Testis (tissue), 3 donors: ENCODE data around the gene CFAP20DC. TPM values are rescaled to one million over a fixed set of nuclear protein-coding genes. Genes with fewer than 3 reads are reported as not detected.

Experiments
- DNase-seq: peaks from one replicate; pipeline ENCODE4 v3.0.0-alpha.2; 2019
- H3K27ac ChIP-seq, 2 donors: fragments of 200-600 bp; sonication (generic); one replicate each; pipeline ENCODE4 v1.5.1; 2019
- H3K27me3 ChIP-seq: fragments of 200-600 bp; sonication (generic); one replicate; pipeline ENCODE4 v1.5.1; 2019
- H3K36me3 ChIP-seq: fragments of 200-600 bp; sonication (generic); one replicate; pipeline ENCODE4 v1.5.1; 2017; ENCODE audit warnings: low read depth; ENCODE audit errors: missing control alignments
- H3K4me1 ChIP-seq: fragments of 200-600 bp; sonication (generic); one replicate; pipeline ENCODE4 v1.5.1; 2019
- H3K4me3 ChIP-seq, 2 donors: fragments of 200-600 bp; sonication (generic); one replicate each; pipeline ENCODE4 v1.5.1; 2017 to 2019
- H3K9me3 ChIP-seq: fragments of 200-600 bp; sonication (generic); one replicate; pipeline ENCODE4 v1.5.1; 2017
- POLR2A ChIP-seq: fragments of 450-650 bp; IDR thresholded peaks from one replicate; pipeline ENCODE4 v1.6.1; 2017; ENCODE audit warnings: antibody characterized with exemption, mild to moderate bottlenecking, moderate library complexity
- WGBS, 2 donors: methylation state at CpG; one replicate each; pipeline ENCODE4 v1.1.5; 2018; 5-methylcytosine and 5-hydroxymethylcytosine counted together
- intact Hi-C: fragments of 100-400 bp; cut with DNase I; formaldehyde crosslinking; loops from one replicate; pipeline ENCODE4 v1.15.1; 2023; ENCODE audit warnings: low total_unique reads
- polyA plus RNA-seq: library from polyadenylated mRNA; stranded (reverse); fragments of 350-450 nt; fragmentation: Illumina TruSeq; extraction: RNeasy Lipid Tissue Mini Kit (QIAGEN cat#74804); gene quantifications from one replicate; pipeline ENCODE4 v1.2.3, GENCODE V29; 2014; ENCODE audit warnings: low read depth, low replicate concordance; ENCODE audit not compliant: insufficient read depth
- total RNA-seq, 2 donors: library from RNA; depleted of rRNA; stranded (reverse); fragments of >200 nt; gene quantifications; one replicate each; pipeline ENCODE4 v1.2.3, GENCODE V29; 2016
- TF ChIP-seq, protein P1 (sequence below), 3 experiments: fragments of 450-650 bp in 2 of 3; fragments of 200-600 bp in 1 of 3; sonication (generic) in 1 of 3; IDR thresholded peaks; one replicate each; pipeline ENCODE4 v1.5.1; 2016 to 2019; ENCODE audit warnings: antibody characterized with exemption in 3 of 3, mild to moderate bottlenecking in 2 of 3, moderate library complexity in 1 of 3

Gene CFAP20DC
- total and polyA plus RNA-seq, 3 donors from 2014 or later, result 24.5 to 62.8 (median 42.0) TPM

DNA sequence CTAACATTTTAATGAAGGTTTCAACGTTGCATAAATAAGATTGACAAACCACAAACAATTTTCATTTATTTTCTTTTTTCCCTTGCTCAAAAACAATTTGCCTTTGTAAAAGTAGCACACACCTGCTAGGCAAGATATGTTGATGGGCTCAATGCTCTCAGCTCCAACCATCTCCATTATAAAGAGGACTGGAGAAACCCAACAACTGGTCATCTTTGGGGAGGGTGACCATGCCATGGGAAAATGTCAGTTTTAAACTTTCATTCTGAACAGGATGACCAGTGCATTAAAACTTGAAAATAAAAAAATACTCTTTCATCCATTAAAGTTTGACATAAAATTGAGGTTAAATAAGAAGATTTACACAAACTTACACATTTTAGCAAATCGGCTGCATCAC is 183.7 kb downstream of the CFAP20DC start:
- H3K27ac ChIP-seq, result no peak overlapping the region
- DNase-seq, result no peak
- H3K9me3 ChIP-seq, result no peaks in the 10 kb centered on the region
- no peaks in the 10 kb centered on the region for H3K27me3 ChIP-seq
- no peaks in the 10 kb centered on the region for H3K36me3 ChIP-seq
- intact Hi-C loops, result no loop called here
- H3K4me1 ChIP-seq, result no peaks in the 10 kb centered on the region
- WGBS, 2 donors, result 74 to 82% methylated on average over 2 of the region's 2 CpGs
- H3K4me3 ChIP-seq, result no peak overlapping the region
- TF ChIP-seq, protein P1, sequence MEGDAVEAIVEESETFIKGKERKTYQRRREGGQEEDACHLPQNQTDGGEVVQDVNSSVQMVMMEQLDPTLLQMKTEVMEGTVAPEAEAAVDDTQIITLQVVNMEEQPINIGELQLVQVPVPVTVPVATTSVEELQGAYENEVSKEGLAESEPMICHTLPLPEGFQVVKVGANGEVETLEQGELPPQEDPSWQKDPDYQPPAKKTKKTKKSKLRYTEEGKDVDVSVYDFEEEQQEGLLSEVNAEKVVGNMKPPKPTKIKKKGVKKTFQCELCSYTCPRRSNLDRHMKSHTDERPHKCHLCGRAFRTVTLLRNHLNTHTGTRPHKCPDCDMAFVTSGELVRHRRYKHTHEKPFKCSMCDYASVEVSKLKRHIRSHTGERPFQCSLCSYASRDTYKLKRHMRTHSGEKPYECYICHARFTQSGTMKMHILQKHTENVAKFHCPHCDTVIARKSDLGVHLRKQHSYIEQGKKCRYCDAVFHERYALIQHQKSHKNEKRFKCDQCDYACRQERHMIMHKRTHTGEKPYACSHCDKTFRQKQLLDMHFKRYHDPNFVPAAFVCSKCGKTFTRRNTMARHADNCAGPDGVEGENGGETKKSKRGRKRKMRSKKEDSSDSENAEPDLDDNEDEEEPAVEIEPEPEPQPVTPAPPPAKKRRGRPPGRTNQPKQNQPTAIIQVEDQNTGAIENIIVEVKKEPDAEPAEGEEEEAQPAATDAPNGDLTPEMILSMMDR (IDR thresholded peaks at IDR 0.05), result no peak
- TF ChIP-seq POLR2A, result no peak

DNA sequence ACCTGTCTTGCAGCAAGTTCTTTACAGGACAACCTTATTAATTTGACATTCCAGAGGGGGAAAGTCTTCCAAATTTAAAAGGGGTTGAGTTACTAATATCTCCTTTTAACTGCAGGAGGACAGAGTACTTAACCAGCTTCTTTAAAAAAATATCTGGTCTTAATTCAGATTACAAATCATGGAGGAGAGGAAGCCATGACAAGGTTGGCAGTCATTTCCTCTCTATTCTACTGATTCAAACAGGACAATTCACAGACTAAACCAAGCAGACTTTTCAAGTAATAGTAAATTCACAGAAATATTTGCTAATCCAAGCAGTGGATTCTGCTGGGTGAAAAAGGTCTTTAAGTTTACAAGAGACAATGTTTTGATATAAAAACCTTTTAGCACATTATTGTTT is 185.3 kb downstream of the CFAP20DC start:
- Histone ChIP-seq H3K4me3 (no peak overlapping the region), H3K27me3 (no peaks in the 10 kb centered on the region), H3K4me1 (no peaks in the 10 kb centered on the region), H3K9me3 (no peaks in the 10 kb centered on the region), H3K27ac (no peak overlapping the region), H3K36me3 (no peaks in the 10 kb centered on the region)
- no peak for DNase-seq
- intact Hi-C loops, result no loop called here
- TF ChIP-seq, protein P1 (IDR thresholded peaks at IDR 0.05), result no peak
- TF ChIP-seq POLR2A, result no peak

DNA sequence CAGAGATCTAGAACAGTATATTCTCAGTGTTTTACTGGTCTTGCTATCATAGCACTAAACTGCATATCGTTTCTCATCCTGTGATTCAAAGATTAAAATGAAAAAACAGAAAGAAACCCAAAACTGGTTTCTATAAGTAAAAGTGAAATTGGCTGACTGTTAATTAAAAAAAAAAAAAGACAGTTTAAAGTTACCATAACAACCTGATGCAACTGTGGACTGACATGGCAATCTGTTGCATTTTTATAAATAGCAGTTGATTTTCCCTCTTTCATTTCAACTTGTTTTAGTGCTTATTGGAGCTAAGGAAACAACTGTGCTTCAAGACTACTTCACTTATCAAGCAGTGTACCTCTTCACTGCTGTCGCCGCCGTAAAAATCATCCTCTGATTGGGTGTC is 186.6 kb downstream of the CFAP20DC start:
- TF ChIP-seq POLR2A, result no peak
- TF ChIP-seq, protein P1 (IDR thresholded peaks at IDR 0.05), result no peak
- DNase-seq, result no peak
- no peaks in the 10 kb centered on the region for H3K9me3 ChIP-seq
- H3K4me3 ChIP-seq, result no peak overlapping the region
- no peaks in the 10 kb centered on the region for H3K4me1 ChIP-seq
- H3K36me3 ChIP-seq, result no peaks in the 10 kb centered on the region
- intact Hi-C loops, result no loop called here
- WGBS, 2 donors, result 79% methylated on average over 4 of the region's 4 CpGs
- no peaks in the 10 kb centered on the region for H3K27me3 ChIP-seq
- no peak overlapping the region for H3K27ac ChIP-seq

DNA sequence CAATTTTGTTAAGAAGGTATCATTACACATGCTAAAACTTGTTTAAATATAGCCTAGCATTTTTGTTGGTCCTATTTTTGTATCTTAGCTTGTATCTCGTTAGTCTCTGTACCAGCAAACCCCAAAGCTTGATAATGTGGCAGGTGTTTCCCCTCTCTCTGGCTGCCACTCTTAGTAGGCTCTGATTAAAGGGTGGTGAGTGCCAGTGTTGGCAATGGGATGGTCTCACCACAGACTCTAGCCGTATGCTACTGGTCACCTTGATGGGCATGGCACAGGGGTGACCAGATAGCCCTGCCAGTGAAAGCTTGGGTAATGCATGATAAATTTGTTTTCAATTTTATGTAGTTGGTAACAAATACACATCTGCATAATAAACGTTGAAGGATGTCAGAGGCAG is 188.3 kb downstream of the CFAP20DC start:
- no peak for TF ChIP-seq POLR2A
- TF ChIP-seq, protein P1 (IDR thresholded peaks at IDR 0.05), result no peak
- no peak for DNase-seq
- H3K27me3 ChIP-seq, result no peaks in the 10 kb centered on the region
- intact Hi-C loops, result no loop called here
- no peak overlapping the region for H3K27ac ChIP-seq
- H3K9me3 ChIP-seq, result no peaks in the 10 kb centered on the region
- no peak overlapping the region for H3K4me3 ChIP-seq
- WGBS, 2 donors, result 82 to 84% methylated on average over 3 of the region's 3 CpGs
- no peaks in the 10 kb centered on the region for H3K36me3 ChIP-seq
- no peaks in the 10 kb centered on the region for H3K4me1 ChIP-seq

DNA sequence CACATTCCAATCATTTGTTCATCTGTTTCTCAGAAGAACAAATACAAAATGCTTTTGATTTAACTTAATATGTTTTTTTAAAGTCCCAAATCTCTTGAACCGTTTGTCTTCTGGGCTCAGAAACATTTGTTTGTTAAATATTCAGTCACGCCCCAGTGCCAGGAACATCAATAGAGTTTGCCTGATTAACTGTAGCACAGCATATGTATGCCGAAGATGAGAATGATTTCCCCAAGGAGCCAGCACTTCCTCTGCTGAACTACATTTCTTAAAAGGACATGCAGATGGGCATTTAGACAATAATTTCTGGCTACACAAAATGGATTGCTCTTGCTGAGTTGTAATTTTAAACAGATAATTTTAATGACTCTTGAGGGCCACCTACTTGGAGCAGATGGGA is 191.7 kb downstream of the CFAP20DC start:
- H3K9me3 ChIP-seq, result no peaks in the 10 kb centered on the region

More for the DNA sequence above, 191.7 kb downstream of the CFAP20DC start:
- Histone ChIP-seq H3K4me1 (no peaks in the 10 kb centered on the region), H3K4me3 (no peak overlapping the region), H3K27ac (no peak overlapping the region), H3K36me3 (no peaks in the 10 kb centered on the region), H3K27me3 (no peaks in the 10 kb centered on the region)
- WGBS, 2 donors, result 53 to 58% methylated on average over 3 of the region's 3 CpGs
- intact Hi-C loops, result no loop called here
- no peak for DNase-seq
- TF ChIP-seq, protein P1 (IDR thresholded peaks at IDR 0.05), result no peak
- TF ChIP-seq POLR2A, result no peak
